Bronchial epithelial cell (primary cell): ENCODE data around the gene HSPB6. TPM values are rescaled to one million over a fixed set of nuclear protein-coding genes. Genes with fewer than 3 reads are reported as not detected.

Source experiments
- DNase-seq: peaks from one replicate; pipeline ENCODE4 v3.0.0-alpha.2; 2010; ENCODE audit warnings: low read depth
- FAIRE-seq: peaks from 2 replicates; lab custom pipeline; 2011; peaks lifted over from hg19 to GRCh38; lab: Jason Lieb, UNC
- H3K27me3 ChIP-seq: 2 replicates; pipeline ENCODE4 v1.5.1; 2011; ENCODE audit warnings: low read length; ENCODE audit not compliant: control insufficient read depth, insufficient read depth
- H3K36me3 ChIP-seq: 2 replicates; pipeline ENCODE4 v1.5.1; 2011; ENCODE audit warnings: low read length; ENCODE audit not compliant: control insufficient read depth, insufficient read depth
- H3K4me3 ChIP-seq: 2 replicates; pipeline ENCODE4 v1.5.1; 2011; ENCODE audit warnings: mild to moderate bottlenecking, low read depth, low read length, control low read depth
- CTCF ChIP-seq: IDR thresholded peaks from 2 replicates; pipeline ENCODE4 v1.5.1; 2011; ENCODE audit warnings: mild to moderate bottlenecking, moderate library complexity, low read length, control low read depth, inconsistent platforms; ENCODE audit not compliant: insufficient read depth, severe bottlenecking
- total RNA-seq: library from RNA; depleted of rRNA; stranded (reverse); fragments of >200 nt; gene quantifications from 2 replicates; pipeline ENCODE4 v1.2.1, GENCODE V29; 2014

HSPB6 gene
- total RNA-seq, 1 donor from 2014 or later: 1.3 TPM

- FAIRE-seq: no peak
- TF ChIP-seq CTCF: no peak
Observed at GRCh38 chr19:35745328-35746086, 11.3 kb downstream of the HSPB6 start, which contains the start of the genes PSENEN and U2AF1L4. Gene PSENEN (plus strand): TSS chr19:35745651. CDS start chr19:35745931, 280 bp downstream. Gene U2AF1L4 (minus strand): TSS chr19:35745418. CDS start chr19:35745391, 27 bp downstream.

GRCh38 chr19:35744430-35745327, 12.2 kb downstream of the HSPB6 start:
- peak; percentile 56 for TF ChIP-seq CTCF
- no peak for FAIRE-seq
- peak; percentile 88 for DNase-seq

More at GRCh38 chr19:35745328-35746086, 11.3 kb downstream of the HSPB6 start, which contains the start of the genes PSENEN and U2AF1L4:
- peak; percentile 98 for DNase-seq
- H3K4me3 ChIP-seq: peak within 1 kb of the TSS; percentile 85
- H3K36me3 ChIP-seq: peaks cover 4% of the 10 kb centered on the region
- H3K27me3 ChIP-seq: no peaks in the 10 kb centered on the region

GRCh38 chr19:35743640-35744429, 13.0 kb downstream of the HSPB6 start:
- H3K27me3 ChIP-seq: no peaks in the 10 kb centered on the region
- TF ChIP-seq CTCF: no peak
- no peak for FAIRE-seq
- H3K4me3 ChIP-seq: no peak overlapping the region
- DNase-seq: no peak
- peaks cover 3% of the 10 kb centered on the region for H3K36me3 ChIP-seq

More at GRCh38 chr19:35744430-35745327, 12.2 kb downstream of the HSPB6 start:
- H3K27me3 ChIP-seq: no peaks in the 10 kb centered on the region
- H3K36me3 ChIP-seq: peaks cover 2% of the 10 kb centered on the region
- peak overlapping the region; percentile 85 for H3K4me3 ChIP-seq

- H3K27me3 ChIP-seq: no peaks in the 10 kb centered on the region
- no peak for TF ChIP-seq CTCF
- DNase-seq (no peak), FAIRE-seq (no peak)
- H3K36me3 ChIP-seq: peaks cover 11% of the 10 kb centered on the region
- no peak within 1 kb of the TSS for H3K4me3 ChIP-seq
Observed at GRCh38 chr19:35742121-35742724, 14.6 kb downstream of the HSPB6 start, which contains the start of gene IGFLR1. Gene IGFLR1 (minus strand): TSS chr19:35742452. CDS start chr19:35741180, 1,272 bp downstream.

- no peak for TF ChIP-seq CTCF
- Histone ChIP-seq H3K27me3 (no peaks in the 10 kb centered on the region), H3K4me3 (peak overlapping the region; percentile 62), H3K36me3 (peaks cover 18% of the 10 kb centered on the region)
- no peak for FAIRE-seq
- no peak for DNase-seq
Observed at GRCh38 chr19:35741203-35741515, 15.7 kb downstream of the HSPB6 start.
